Heart left ventricle (tissue), 13 donors: ENCODE results near the gene SIGLEC10.

Experiments
- POLR2A ChIP-seq, 2 donors: fragments of 450-650 bp; IDR thresholded peaks; one replicate each; pipeline ENCODE4 v1.6.1; 2017; ENCODE audit warnings: antibody characterized with exemption in 2 of 2, mild to moderate bottlenecking in 2 of 2, moderate library complexity in 2 of 2
- TF ChIP-seq, protein P1 (sequence below), 12 donors: fragments of 200-600 bp; sonication (generic) in 4 of 12; IDR thresholded peaks; one replicate each; pipeline versions ENCODE4 v1.5.0 to v1.8.0; 2018 to 2022; ENCODE audit warnings: antibody characterized with exemption in 12 of 12, mild to moderate bottlenecking in 5 of 12
- donor health status: ischemic (EF 13 %, LVEDD 7.1; RV severe dilation, severe dysfunction).
- donor health status: DM: no; HTN: yes; CAD: no.
- donor health status: DM: no; HTN: no; CAD: no.
- donor health status: ischemic (EF 25% LVEDD 6.9; RV normal size, moderate dysfunction).
- donor health status: ischemic (EF 25% LVEDD 5.7; RV mildly dilated, moderate dysfunction).
- donor health status: ischemic (EF 35%, LVEDD 5.7; RV mildly dilated, moderate dysfunction).
- donor health status: nonischemic (EF 11% LVEDD 7.7; RV severe dilation, severe dysfunction).
- donor health status: DM: yes; HTN: yes; CAD: no.
- donor health status: PGD.
- donor health status: ischemic (EF 29% LVEDD 5.4; RV normal size, mild dysfunction).
- donor health status: nonischemic (EF 23%, LVEDD 6.1; RV moderate dilation, normal function).

DNA sequence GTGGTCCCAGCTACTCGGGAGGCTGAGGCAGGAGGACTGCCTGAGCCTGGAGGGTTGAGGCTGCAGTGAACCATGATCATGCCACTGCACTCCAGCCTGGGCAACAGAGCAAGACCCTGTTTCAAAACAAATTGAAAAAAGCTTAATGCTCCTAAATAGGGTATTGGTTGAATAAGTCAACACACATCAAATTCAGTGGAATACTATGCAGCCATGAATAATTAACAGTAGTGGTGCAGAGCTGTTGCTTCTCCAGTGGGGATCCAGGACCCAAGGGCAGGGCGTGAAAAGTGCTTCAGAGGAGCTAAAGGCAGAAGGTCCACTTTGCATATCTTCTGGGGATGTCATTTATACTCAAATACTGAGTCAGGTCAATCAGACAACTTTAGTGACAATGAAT is 22.6 kb upstream of the SIGLEC10 start:
- TF ChIP-seq, protein P1, sequence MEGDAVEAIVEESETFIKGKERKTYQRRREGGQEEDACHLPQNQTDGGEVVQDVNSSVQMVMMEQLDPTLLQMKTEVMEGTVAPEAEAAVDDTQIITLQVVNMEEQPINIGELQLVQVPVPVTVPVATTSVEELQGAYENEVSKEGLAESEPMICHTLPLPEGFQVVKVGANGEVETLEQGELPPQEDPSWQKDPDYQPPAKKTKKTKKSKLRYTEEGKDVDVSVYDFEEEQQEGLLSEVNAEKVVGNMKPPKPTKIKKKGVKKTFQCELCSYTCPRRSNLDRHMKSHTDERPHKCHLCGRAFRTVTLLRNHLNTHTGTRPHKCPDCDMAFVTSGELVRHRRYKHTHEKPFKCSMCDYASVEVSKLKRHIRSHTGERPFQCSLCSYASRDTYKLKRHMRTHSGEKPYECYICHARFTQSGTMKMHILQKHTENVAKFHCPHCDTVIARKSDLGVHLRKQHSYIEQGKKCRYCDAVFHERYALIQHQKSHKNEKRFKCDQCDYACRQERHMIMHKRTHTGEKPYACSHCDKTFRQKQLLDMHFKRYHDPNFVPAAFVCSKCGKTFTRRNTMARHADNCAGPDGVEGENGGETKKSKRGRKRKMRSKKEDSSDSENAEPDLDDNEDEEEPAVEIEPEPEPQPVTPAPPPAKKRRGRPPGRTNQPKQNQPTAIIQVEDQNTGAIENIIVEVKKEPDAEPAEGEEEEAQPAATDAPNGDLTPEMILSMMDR (IDR thresholded peaks at IDR 0.05) = no peak
- TF ChIP-seq POLR2A (IDR thresholded peaks at IDR 0.05) = no peak
